AG04450 (cell line): ENCODE data around the gene NDOR1. TPM values are rescaled to one million over a fixed set of nuclear protein-coding genes. Genes with fewer than 3 reads are reported as not detected.

Experiments used
- CTCF ChIA-PET: fragments of 300-600, 350-600 bp; formaldehyde crosslinking; extraction: SDS; loops from one replicate; lab custom pipeline; 2022; ENCODE audit warnings: antibody characterized with exemption, inconsistent platforms; lab: Charles Lee
- POLR2A ChIA-PET: fragments of 350-600 bp; formaldehyde crosslinking; extraction: SDS; loops from one replicate; lab custom pipeline; 2021; ENCODE audit warnings: antibody characterized with exemption, inconsistent platforms; lab: Yijun Ruan, JAX
- DNase-seq: peaks from one replicate; pipeline ENCODE4 v3.0.0-alpha.2; 2011; ENCODE audit warnings: low read depth, low spot score
- H3K27ac ChIP-seq: one replicate; pipeline ENCODE4 v1.5.1; 2012; ENCODE audit warnings: low read depth, low read length, control low read depth
- H3K27me3 ChIP-seq: one replicate; pipeline ENCODE4 v1.6.0; 2012; ENCODE audit warnings: low read length; ENCODE audit not compliant: control insufficient read depth, insufficient read depth
- H3K4me3 ChIP-seq: 2 replicates; pipeline ENCODE4 v1.5.1; 2011; ENCODE audit warnings: mild to moderate bottlenecking, low read depth, low read length, control low read depth
- H3K9me3 ChIP-seq: 2 replicates; pipeline ENCODE4 v1.5.1; 2012; ENCODE audit warnings: low read length; ENCODE audit not compliant: control insufficient read depth, insufficient read depth
- polyA plus RNA-seq: library from polyadenylated mRNA; depleted of rRNA; stranded (reverse); fragments of >200 nt; gene quantifications from 2 replicates; pipeline ENCODE4 v1.2.3, GENCODE V29; 2011
- TF ChIP-seq, protein P1 (sequence below): IDR thresholded peaks from 2 replicates; pipeline ENCODE4 v1.5.1; 2011; ENCODE audit warnings: low read depth, low read length, control low read depth, inconsistent platforms

Gene NDOR1
- polyA plus RNA-seq, 1 experiment = 2.8 TPM

DNA sequence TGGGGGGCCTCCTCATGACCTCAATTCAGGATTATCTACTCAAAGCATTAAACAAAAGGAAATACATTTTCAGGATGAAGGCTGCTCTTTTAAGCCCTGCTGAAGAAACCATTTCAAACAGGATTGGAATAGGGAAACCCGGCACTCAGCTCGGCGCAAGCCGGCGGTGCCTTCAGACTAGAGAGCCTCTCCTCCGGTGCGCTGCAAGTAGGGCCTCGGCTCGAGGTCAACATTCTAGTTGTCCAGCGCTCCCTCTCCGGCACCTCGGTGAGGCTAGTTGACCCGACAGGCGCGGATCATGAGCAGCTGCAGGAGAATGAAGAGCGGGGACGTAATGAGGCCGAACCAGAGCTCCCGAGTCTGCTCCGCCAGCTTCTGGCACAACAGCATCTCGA is 772 bp upstream of the NDOR1 start:
- TF ChIP-seq, protein P1, sequence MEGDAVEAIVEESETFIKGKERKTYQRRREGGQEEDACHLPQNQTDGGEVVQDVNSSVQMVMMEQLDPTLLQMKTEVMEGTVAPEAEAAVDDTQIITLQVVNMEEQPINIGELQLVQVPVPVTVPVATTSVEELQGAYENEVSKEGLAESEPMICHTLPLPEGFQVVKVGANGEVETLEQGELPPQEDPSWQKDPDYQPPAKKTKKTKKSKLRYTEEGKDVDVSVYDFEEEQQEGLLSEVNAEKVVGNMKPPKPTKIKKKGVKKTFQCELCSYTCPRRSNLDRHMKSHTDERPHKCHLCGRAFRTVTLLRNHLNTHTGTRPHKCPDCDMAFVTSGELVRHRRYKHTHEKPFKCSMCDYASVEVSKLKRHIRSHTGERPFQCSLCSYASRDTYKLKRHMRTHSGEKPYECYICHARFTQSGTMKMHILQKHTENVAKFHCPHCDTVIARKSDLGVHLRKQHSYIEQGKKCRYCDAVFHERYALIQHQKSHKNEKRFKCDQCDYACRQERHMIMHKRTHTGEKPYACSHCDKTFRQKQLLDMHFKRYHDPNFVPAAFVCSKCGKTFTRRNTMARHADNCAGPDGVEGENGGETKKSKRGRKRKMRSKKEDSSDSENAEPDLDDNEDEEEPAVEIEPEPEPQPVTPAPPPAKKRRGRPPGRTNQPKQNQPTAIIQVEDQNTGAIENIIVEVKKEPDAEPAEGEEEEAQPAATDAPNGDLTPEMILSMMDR = no peak
- H3K9me3 ChIP-seq = no peaks in the 10 kb centered on the region; the same call in 1 of the 2 replicates
- DNase-seq = no peak
- H3K27me3 ChIP-seq = no peaks in the 10 kb centered on the region
- ChIA-PET POLR2A (interaction anchor here (0.6 to 2.3 kb wide), 6 partner anchors 12 to 119 kb away, joined by 3 to 14 read pairs (median 3); partner anchors contain the start of genes ANAPC2, RNF208, SSNA1 and TUBB4B), CTCF (interaction anchor here (1.7 kb wide), 1 partner anchor 32 kb away, joined by 12 read pairs; no protein-coding TSS in a partner anchor)
- H3K4me3 ChIP-seq = peak overlapping the region; percentile 97
- H3K27ac ChIP-seq = peak overlapping the region; percentile 39

DNA sequence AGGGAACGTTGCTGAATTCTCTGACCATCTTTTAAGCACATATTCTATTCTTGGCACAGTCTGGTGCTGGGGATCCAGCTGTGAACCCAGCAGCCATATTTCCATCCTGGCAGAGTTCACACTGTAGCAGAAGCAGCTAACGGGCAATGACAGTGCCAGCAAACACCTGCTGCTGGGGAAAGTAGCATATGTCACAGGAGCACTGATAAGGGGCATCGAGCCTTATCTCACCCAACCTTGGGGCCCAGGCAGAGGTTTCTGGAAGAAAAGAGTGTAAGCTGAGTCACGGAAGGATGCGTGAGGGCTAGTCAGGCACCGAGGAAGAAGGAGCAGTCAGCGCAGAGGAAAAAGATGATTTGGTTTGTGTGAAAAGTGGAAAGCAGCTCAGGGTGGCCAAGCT is 1.1 kb downstream of the NDOR1 start:
- CTCF ChIA-PET = no interaction called here
- no peaks in the 10 kb centered on the region for H3K27me3 ChIP-seq
- POLR2A ChIA-PET = no interaction called here
- peak overlapping the region; percentile 21 for H3K27ac ChIP-seq
- no peaks in the 10 kb centered on the region; the same call in 1 of the 2 replicates for H3K9me3 ChIP-seq
- no peak for DNase-seq
- H3K4me3 ChIP-seq = peak overlapping the region; percentile 97
- TF ChIP-seq, protein P1 = no peak

DNA sequence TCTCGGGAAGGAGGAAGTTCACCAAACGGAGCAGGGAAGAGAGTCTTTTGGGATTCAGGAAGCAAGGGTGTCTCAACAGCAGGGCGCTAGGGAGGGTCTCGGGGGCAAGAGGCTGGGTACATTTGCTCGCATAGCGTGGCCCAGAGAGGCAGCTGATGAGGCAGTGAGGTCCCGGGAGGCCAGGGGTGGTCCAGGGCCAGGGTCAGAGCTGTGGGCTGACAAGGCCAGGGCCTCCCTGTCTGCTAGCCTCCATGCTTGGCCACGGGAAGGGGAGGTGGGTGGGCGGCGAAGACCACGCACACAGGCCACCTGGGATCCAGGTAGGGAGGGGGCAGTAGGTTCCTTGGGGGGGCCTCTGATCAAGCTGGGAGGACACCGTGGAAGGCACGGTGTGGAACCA is 6.0 kb downstream of the NDOR1 start:
- Histone ChIP-seq H3K27ac (no peak overlapping the region), H3K9me3 (no peaks in the 10 kb centered on the region; the same call in 1 of the 2 replicates), H3K27me3 (no peaks in the 10 kb centered on the region), H3K4me3 (no peak overlapping the region)
- ChIA-PET POLR2A (no interaction called here), CTCF (no interaction called here)
- TF ChIP-seq, protein P1 = no peak
- no peak for DNase-seq

DNA sequence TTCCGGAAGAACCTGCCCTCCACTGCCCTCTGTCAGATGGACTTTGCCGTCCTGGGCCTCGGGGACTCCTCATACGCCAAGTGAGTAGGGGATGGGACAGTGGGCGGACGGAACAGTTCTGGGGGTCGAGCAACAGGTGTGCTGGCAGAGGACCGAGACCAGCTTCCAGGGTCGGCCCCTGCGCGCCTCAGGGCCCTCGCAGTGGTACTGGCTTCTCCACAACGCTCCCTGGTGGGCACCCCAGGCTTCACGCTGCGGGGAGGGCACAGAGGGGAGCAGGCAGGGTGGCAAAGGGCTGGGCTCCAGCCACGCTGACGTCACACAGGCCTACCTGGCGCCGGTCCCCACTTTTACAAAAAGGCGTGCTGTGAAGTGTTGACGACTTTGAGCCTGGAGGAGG is 7.0 kb downstream of the NDOR1 start:
- H3K27me3 ChIP-seq = no peaks in the 10 kb centered on the region
- CTCF ChIA-PET = no interaction called here
- H3K9me3 ChIP-seq = no peaks in the 10 kb centered on the region; the same call in 1 of the 2 replicates
- TF ChIP-seq, protein P1 = no peak
- DNase-seq = no peak
- no peak overlapping the region for H3K27ac ChIP-seq
- POLR2A ChIA-PET = no interaction called here
- no peak overlapping the region for H3K4me3 ChIP-seq

DNA sequence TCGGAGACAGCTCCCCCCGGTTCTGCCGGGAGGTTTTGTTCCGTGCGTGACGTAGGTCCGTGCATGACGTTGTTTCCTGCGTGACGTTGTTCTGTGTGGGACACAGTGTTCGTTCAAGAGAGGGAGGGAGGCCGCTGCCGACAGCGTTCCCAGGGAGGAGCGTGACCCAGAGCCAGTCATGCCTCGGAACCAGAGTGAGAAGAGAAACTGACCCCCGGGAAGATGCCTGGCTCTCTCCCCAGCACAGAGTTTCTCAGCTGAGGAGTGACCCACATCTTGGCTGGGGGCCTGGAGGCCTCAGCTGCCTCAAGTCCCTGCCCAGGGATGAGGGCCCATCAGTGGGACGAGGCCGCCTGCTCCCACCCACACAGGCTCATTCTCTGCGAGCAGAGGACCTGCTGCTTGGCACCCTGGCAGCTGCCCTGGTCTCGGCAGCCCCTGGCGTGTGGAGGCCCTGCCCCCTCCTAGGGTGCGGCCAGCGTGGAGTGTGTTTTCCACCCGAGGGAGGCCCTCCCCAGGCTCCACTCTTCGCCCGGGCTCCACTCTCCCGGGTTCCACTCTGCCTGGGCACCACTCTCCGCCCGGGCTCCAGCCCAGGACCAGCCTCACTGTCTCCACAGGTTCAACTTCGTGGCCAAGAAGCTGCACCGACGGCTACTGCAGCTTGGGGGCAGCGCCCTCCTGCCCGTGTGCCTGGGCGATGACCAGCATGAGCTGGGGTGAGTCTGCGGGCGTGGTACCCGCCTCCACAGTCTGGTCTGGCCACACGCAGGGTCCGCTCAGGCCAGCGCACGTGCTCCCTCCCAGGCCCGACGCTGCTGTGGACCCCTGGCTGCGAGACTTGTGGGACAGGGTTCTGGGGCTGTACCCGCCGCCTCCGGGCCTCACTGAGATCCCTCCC is 7.9 kb downstream of the NDOR1 start:
- Histone ChIP-seq H3K27ac (no peak overlapping the region), H3K9me3 (no peaks in the 10 kb centered on the region; the same call in 1 of the 2 replicates), H3K4me3 (no peak overlapping the region), H3K27me3 (no peaks in the 10 kb centered on the region)
- TF ChIP-seq, protein P1 = no peak
- ChIA-PET CTCF (no interaction called here), POLR2A (interaction anchor here (0.9 to 2.1 kb wide), 3 partner anchors 13 to 27 kb away, joined by 3 to 5 read pairs (median 3); partner anchors contain the start of genes TPRN and TUBB4B)
- DNase-seq = no peak
